ENCODE results near the gene IGBP1.
"Not testable (repeated sequence)": the region's sequence is repeated elsewhere in the genome, so short reads cannot be mapped to it uniquely, and the experiment has no call there.

IGBP1 gene

GRCh38 chrX:70133303-70134115 lies at the start of gene IGBP1:
IGBP1 (plus strand) TSS chrX:70133447; CDS start chrX:70133948, 501 bp downstream.
- DNase-seq (ENCODE audit: low read depth, low spot score), result peak; percentile 89

DNA sequence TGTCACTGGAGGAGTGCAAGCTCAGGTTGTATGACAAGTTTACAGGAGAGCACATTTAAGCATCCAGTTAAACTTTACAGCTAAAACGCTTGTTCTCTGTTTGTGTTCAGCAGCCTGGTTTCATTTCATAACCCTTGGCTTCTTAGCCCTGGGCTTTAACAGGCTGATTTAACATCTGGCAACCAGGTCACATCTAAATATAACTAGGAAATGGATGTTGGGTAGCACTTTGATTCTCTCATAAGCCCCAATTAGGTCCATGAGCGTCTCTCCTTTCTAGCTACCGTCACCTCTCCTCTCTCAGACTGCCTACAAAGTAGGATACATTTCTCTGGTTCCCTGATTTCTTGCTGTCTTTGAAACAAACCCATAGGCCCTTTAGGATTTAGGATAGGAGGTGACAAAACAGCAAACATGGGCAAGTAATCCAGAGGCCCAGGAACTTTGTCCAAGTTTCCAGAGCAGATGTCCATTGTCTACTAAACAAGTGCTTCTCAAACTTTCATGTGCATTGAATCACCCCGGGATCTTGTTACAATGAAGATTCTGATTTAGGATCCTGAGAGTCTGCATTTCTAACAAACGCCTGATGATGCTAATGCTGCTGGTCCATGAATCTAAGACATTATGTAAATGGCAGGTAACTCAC lies 48.5 kb upstream of the IGBP1 start:
- no peak for DNase-seq (ENCODE audit: low read depth, low spot score)

DNA sequence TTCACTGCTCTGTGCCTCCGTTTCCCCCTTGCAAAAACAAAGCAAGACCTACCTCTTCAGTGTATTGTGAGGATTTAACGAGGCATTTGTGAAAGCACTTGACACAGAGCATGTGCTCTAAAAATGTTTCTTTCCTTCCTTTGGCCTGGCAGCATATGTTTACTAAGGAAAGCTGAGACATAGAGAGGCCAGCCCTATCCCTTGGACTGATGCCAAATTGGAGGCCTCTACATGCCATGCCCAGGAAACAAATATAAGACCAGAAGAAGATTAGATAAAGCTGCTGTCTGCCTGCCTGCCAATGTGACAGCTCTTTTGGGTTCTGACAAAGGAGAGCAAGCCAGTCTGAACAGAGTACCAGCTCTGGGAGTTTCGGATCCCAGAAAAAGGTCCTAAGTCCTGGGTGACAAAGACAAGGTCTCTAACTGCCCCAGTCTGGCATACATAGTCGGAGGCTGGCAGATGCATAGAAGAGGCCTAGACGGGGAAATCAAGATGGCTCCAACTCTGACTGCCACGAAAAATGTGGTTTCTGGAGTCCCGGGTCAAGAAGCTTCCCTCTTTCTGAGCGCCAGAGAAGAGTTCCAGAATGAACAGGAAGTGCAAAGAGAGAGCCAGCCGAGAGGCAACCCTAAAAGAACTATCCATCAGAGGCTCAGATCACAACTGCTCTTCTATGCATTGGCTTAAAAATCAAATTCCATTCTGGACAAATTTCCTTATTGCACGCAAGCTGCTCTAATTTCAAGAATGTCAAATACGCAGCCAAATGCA lies 45.2 kb upstream of the IGBP1 start:
- peak; percentile 7 for DNase-seq (ENCODE audit: low read depth, low spot score)

- DNase-seq (ENCODE audit: low read depth, low spot score), result no peak
These were observed 44.5 kb upstream of the IGBP1 start for GRCh38 chrX:70088751-70089150.

GRCh38 chrX:70089604-70090297 lies 43.5 kb upstream of the IGBP1 start:
- peak; percentile 4 for DNase-seq (ENCODE audit: low read depth, low spot score)

GRCh38 chrX:70092247-70092646 lies 41.0 kb upstream of the IGBP1 start:
- DNase-seq (ENCODE audit: low read depth, low spot score), result no peak

DNA sequence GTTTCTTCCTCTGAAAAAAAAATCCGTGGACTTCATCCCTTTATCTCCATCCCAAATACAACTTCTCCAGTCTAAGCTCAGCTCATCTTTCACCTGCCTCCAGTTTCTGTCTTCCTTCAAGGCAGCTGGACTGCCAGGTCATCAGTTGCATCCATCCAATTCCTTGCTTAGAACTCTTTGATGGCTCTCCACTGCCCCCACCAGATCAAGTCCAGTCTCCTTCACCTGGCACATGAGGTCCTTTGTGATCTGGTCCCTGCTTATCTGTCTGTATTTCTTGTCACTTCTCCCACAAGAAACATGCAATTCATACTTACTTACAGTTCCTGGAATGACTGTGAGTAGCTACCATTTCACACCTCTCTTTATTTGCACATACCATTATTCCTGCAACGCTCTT lies 37.2 kb upstream of the IGBP1 start:
- DNase-seq (ENCODE audit: low read depth, low spot score), result no peak

- no peak for DNase-seq (ENCODE audit: low read depth, low spot score)
These were observed 28.0 kb upstream of the IGBP1 start for GRCh38 chrX:70105229-70105628.

GRCh38 chrX:70111436-70112026 lies 21.7 kb upstream of the IGBP1 start:
- not testable (repeated sequence) for DNase-seq (ENCODE audit: low read depth, low spot score)

GRCh38 chrX:70117738-70118137 lies 15.5 kb upstream of the IGBP1 start:
- no peak for DNase-seq (ENCODE audit: low read depth, low spot score)

GRCh38 chrX:70123014-70123413 lies 10.2 kb upstream of the IGBP1 start:
- DNase-seq (ENCODE audit: low read depth, low spot score), result not testable (repeated sequence)

DNA sequence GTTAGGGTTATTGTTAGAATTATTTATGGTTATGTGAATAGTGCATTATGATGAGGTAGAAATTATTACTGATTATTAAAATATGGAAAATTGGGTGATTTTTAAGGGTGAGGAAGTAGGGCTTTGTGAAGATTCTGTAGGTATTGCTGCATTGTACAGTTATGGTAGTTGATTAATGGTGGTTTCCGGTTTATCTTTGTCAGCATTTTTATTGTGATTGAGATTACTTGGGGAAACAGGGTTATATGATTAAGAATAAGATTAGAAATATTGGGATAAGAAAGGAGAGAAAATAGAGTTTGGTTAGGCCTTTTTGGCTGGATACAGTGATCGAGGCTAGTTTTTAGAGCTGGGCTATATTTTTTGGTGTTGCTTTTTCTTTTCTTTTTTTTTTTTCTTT lies 8.6 kb upstream of the IGBP1 start:
- DNase-seq (ENCODE audit: low read depth, low spot score), result no peak

GRCh38 chrX:70128071-70128470 lies 5.2 kb upstream of the IGBP1 start:
- DNase-seq (ENCODE audit: low read depth, low spot score), result no peak

DNA sequence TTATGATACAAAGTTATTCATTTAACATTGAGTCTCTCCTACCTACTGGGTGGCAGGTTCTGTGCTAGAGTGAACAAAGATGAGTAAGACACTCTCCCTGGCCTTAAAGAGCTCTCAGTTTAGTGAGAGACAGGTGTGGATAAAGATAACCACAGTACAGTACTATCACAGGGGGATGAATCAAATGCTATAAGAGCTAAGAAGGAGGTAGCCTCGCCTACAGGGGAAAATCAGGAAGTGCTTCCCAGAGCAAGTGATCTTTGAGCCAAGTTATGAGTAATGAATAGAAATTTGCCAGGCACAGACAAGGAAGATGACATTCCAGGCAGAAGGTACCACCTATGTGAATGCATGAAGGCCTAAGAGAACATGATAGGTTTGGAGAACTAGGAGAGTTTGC lies 3.4 kb upstream of the IGBP1 start:
- no peak for DNase-seq (ENCODE audit: low read depth, low spot score)

- no peak for DNase-seq (ENCODE audit: low read depth, low spot score)
These were observed 1.0 kb upstream of the IGBP1 start for GRCh38 chrX:70132224-70132623.

- no peak for DNase-seq (ENCODE audit: low read depth, low spot score)
These were observed 357 bp upstream of the IGBP1 start for GRCh38 chrX:70132877-70133302.

DNA sequence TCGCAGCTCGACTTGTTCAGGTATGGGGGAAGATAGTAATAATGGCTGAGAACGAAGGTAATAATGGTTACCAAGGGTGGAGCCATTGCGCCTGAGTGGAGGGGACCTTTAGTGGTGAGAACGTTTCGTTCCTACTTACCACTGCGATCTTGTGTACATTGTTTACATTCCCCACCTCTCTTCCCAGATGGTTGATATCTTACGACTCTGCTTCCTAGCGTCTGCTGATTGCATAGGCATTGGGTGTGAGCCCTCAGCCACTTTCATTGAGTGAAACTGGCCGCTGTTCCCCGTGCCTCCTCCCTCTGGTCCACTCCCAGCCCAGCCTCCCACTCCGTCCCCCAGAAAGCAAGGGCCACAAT lies 850 bp downstream of the IGBP1 start:
- peak; percentile 18 for DNase-seq (ENCODE audit: low read depth, low spot score)

GRCh38 chrX:70138622-70139021 lies 5.4 kb downstream of the IGBP1 start:
- DNase-seq (ENCODE audit: low read depth, low spot score), result no peak

DNA sequence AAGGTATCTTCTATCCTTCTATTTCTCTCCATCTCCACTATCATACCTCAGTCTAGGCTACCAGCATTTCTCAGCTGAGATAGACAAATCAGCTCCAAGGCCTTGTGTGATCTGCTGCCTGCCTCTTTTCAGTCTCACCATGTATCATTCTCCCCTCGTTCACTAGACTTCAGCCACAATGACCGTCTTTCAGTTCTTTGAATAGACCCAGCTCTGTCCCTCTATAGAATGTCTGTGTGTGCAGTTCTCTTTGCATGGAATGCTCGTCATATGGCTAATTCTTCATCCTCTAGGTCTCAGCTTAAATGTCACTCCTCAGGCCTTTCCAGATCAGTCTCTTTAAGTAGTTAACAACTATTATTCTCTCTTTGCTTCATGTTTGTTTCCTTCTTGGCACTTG lies 6.5 kb downstream of the IGBP1 start:
- DNase-seq (ENCODE audit: low read depth, low spot score), result no peak

DNA sequence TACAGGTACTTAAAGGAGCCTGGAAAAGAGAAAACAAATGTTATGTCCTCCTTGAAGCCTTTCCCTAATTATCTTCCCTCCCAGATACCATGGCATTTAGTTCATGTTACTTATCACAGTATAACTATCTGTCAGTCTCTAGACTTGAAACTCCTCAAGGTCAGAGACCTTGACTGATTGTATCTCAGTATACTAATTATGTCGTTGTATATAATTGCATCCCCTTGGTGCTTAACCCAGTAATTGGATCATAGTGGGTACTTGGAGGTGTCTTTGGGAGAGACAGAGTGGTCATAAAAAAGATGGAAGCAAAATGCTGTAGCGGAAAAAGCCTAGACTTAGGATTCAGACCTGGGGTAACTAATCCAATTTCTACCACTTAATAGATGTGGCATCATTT lies 8.1 kb downstream of the IGBP1 start:
- DNase-seq (ENCODE audit: low read depth, low spot score), result no peak

Data from astrocyte of the hippocampus (primary cell).